NCI-H69 (cell line): ENCODE data around the gene USP34.
A peak's percentile ranks its signal among the peaks of the same experiment; 100 is the strongest.
"Not testable (repeated sequence)": the region's sequence is repeated elsewhere in the genome, so short reads cannot be mapped to it uniquely, and the experiment has no call there.

Experiments used
- DNase-seq: peaks from one replicate; lab custom pipeline; 2025; lab: John Stamatoyannopoulos, UW

The USP34 gene

DNA sequence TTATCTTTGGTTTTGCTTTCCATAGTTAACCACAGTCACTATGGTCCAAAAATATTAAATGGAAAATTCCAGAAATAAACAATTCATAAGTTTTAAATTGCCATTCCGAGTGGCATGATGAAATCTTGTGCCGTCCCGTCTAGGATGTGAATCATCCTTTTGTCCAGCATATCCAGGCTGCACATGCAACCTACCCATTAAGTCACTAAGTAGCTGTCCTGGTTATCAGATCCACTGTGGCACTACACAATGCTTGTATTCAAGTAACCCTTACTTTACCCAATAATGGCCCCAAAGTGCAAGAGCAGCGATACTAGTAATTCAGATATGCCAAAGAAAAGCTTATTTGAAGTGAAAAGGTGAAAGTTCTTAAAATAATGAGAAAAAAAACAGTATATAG is 10.7 kb downstream of the USP34 start:
- DNase-seq: no peak

DNA sequence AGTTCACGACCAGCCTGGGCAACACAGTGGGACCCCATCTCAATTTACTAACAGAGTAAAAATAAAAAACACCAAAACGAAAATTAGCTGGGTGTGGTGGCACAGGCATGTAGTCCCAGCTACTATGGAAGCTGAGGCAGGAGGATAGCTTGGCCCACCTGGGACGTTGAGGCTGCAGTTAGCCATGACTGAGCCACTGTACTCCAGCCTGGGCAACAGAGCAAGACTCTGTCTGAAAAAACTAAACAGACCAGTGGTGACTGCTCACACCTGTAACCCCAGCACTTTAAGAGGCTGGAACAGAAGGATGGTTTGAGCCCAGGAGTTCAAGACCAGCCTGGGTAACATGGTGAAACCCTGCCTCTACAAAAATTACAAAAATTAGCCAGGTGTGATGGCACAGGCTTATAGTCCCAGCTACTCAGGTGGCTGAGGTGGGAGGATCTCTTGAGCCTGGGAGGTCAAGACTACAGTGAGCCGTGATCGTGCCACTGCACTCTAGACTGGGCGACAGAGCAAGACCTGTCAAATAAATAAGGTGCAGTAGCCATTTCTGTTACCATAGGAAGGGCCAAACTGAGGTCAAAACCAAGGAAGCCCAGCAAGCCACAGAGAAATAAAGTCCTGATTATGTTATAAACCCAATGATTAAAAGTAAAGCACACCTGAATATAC is 14.0 kb downstream of the USP34 start:
- DNase-seq: no peak

DNA sequence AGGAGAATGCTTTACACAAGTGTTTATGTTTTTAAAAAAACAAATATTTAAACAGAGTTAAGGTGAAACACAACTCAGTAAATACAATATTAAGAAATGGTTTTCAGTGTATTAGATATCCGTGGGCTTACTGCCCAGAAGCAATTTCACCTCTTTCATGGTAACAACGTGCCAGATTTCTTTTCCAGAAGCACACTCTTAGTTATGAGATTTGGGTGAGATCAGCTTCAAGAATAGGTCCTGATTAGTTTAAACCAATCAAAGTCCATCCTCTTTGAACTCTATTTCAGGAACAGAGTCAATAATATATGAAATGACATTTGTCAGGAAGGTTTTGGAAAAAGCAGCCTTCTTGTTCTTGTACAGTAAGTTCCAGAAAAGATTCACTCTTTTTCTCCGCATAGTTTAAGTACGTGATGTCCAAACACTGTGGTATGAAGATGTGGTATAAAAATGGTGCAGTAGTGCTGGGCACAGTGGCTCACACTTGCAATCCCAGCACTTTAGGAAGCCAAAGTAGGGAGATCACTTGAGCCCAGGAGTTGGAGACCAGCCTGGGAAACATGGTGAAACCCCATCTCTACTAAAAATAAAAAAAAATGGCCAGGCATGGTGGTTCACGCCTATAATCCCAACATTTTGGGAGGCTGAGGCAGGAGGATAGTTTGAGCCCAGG is 14.7 kb downstream of the USP34 start:
- DNase-seq: no peak

DNA sequence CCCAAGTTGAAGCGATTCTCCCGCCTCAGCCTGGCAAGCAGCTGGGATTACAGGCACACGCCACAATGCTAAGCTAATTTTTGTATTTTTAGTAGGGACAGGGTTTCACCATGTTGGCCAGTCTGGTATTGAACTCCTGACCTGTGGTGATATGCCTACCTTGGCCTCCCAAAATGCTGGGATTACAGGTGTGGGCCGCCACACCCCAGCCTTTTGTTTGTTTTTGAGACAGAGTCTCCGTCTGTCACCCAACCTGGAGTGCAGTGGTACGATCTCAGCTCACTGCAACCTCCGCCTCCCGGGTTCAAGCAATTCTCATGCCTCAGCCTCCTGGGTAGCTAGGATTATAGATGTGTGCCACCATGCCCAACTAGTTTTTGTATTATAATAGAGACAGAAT is 15.9 kb downstream of the USP34 start:
- DNase-seq: not testable (repeated sequence)

DNA sequence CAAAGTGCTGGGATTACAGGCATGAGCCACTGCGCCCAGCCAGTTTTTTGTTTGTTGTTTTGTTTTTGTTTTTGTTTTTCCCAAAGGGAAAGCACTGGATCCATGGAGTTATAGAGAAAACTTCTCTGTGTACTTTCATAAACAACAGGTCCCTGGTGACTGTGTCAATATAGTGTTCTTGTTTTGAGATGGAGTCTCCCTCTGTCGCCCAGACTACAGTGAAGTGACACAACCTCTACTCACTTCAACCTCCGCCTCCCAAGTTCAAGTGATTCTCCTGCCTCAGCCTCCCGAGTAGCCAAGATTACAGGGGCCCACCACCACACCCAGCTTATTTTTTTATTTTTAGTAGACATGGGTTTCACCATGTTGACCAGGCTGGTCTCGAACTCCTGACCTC is 16.5 kb downstream of the USP34 start:
- DNase-seq: no peak

DNA sequence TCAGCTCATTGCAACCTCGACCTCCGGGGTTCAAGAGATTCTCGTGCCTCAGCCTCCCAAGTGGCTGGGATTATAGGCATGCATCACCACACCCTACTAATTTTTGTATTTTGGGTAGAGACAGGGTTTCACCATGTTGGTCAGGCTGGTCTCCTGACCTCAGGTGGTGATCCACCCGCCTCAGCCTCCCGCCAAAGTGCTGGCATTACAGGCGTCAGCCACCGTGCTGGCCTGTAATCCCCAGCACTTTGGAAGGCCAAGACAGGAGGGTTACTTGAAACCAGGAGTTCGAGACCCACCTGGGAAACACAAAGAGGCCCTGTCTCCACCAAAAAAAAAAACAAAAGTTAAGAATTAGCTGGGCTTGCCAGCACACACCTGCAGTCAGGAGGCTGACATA is 18.5 kb downstream of the USP34 start:
- no peak for DNase-seq

DNA sequence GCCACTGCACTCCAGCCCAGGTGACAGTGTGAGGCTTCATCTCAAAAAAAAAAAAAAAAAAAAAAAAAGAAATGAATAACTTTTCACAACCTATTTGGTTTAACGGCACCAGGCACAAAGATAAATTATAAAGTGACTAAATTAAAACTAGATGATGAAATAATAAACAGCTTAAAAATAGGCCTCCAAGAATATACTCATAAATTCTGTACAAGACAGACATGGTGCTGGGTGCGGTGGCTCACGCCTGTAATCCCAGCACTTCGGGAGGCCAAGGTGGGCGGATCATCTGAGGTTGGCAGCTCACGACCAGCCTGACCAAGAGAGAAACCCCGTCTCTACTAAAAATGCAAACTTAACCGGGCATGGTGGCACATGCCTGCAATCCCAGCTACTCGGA is 19.7 kb downstream of the USP34 start:
- no peak for DNase-seq

DNA sequence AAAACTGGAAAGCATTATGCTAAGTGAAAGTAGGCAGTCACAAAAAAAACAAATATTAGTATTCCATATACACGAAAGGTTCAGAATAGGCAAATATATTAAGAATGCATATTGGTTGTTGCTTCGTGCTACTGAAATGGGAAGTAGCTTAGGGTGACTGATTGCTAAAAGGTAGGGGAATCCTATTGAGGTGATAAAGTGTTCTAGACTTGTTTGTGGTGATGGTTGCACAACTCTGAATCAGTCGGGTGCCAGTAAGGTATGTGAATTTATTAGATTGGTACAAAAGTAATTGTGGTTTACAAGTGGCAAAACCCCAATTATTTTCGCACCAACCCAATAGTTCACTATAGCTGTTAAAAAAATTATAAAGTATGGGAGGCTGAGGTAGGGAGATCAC is 20.7 kb downstream of the USP34 start:
- no peak for DNase-seq

DNA sequence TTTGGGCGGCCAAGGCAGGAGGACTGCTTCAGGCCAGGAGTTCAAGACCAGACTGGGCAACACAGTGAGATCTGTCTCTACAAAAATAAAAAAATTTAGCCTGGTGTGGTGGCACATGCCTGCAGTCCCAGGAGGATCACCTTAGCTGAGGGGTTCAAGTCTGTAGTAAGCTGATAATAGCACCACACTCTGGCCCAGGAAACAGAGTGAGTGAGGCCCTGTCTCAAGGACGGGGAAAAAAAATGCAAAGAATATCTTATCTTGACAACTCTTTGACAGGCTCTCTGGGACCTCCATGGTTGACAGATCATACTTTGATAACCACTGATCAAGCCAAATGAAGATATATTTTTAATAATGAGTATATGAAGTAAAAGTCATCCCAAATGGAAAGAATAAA is 22.7 kb downstream of the USP34 start:
- DNase-seq: no peak

DNA sequence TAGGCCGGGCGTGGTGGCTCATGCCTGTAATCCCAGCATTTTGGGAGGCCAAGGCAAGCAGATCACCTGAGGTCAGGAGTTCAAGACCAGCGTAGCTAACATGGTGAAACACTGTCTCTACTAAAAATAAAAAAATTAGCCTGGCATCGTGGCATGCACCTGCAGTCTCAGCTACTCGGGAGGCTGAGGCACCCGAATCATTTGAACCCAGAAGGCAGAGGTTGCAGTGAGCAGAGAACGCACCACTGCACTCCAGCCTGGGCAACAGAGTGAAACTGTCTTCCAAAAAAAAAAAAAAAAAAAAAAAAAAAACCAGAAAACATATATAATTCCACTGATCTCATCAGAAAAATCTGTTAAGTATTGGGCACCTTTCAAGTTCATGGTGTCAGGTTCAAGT is 23.9 kb downstream of the USP34 start:
- DNase-seq: not testable (repeated sequence)

DNA sequence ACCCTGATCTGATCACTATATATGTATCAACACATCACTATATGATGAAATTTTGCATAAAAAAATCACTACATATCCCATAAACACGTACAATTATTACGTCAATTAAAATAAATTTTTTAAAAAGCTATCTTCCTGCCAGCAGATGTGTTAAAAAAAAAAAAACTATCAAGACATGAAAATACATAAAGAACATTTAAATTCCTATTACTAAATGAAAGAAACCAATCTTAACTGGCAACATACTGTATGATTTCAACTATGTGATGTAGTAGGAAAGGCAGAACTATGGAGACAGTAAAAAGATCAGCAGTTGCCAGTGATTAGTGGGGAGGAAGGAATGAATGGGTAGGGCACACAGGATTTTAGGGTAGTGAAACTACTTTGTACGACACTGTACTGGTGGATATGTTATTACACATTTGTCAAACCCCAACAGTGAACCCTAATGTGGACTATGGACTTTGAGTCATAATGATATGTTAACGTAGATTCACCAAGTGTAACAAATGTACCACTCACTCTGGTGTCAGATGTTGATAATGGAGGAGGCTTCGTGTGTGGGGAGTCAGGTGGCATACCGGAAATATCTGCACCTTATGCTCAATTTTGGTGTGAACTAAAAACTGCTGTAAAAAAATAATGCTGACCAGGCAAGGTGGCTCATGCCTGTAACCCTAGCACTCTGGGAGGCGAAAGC is 27.4 kb downstream of the USP34 start:
- DNase-seq: peak; percentile 13

DNA sequence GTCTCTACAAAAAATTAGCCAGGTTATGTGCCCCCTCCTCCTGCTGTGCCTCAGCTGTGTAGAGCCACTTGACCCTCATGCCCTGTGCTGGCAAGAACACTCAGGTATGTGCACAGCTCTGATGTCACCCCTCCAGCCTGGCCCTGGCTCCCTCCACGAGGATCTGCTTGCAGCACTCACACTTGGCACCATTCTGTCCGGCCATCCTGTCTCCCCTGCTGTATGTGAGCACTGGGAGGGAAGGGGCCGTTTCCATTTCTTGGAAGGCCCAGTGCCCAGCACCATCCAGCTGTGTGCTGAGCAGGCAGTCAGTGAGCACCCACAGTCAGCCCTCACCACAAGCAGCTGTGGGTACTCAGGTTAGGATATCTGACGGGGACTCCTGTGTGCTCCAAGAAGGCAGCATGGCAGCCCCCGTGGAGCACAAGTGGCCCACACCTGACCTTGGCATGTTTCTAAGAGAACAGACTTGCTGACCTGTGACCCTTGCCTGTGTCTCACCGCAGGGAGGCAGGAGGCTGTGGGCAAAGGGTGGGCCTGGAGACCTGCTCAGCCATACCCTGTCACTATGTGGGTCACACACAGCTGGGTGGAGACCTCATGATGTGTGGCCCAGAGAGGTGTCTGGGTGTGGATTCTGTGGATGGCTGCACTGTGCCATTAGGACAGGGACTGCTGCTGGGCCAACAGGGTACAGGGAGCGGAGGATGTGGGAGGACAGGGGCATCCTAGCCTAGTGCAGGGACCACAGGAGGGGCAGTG is 31.5 kb downstream of the USP34 start:
- DNase-seq: peak; percentile 26

DNA sequence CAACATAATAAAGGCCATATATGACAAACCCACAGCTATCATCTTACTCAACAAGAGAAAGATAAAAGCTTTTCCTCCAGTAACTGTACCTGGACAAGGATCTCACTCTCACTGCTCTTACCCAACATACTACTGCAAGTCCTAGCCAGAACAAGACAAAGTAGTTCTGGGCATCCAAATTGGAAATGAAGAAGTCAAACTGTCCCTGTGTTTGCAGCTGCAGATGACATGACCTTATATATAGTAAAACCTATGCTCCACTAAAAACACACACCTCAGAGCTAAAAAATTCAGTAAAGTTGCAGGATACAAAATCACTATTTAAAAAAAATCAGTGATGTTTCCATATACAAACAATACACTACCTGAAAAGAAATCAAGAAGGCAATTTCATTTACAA is 32.2 kb downstream of the USP34 start:
- no peak for DNase-seq

DNA sequence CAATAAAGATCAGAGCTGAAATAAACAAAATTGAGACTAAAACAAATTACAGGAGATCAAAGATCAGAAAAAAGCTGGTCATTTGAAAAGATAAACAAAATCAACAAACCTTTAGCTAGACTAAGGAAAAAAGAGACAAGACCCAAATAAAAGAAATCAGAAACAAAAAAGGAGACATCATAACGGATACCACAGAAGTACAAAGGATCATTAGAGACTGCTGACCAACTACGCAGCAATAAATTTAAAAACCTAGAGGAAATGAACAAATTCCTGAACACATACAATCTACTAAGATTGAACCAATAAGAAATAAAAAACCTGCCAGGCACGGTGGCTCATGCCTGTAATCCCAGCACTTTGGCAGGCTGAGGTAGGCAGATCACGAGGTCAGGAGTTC is 33.7 kb downstream of the USP34 start:
- DNase-seq: no peak

DNA sequence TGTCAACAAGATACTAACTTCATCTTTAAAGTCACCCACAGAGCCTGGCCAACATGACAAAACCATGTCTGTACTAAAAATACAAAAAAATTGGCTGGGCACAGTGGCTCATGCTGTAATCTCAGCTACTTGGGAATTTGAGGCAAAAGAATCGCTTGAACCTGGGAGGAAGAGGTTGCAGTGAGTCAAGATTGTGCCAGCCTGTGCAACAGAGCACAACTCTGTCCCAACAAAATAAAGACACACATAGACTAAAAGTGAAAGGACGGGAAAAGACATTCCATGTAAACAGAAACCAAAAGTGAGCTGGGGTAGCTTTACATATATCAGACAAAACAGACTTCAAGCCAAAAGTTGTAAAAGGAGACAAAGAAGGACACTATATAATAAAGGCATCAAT is 34.8 kb downstream of the USP34 start:
- DNase-seq: no peak

DNA sequence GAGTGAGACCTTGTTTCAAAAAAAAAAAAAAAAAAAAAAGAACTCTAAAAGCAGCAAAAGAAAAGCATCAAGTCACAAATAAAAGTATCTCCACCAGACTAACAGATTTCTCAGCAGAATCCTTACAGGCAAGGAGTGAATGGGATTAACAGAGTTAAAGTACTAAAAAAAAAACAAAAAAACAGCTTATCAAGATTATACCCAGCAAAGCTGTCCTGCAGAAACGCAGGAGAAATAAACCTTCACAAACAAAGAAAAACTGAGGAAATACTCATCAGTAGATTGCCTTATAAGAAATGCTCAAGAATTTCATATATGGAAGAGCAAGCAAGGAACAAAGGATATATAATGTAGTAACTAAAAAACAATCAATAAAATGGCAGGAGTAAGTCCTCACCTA is 35.6 kb downstream of the USP34 start:
- no peak for DNase-seq

DNA sequence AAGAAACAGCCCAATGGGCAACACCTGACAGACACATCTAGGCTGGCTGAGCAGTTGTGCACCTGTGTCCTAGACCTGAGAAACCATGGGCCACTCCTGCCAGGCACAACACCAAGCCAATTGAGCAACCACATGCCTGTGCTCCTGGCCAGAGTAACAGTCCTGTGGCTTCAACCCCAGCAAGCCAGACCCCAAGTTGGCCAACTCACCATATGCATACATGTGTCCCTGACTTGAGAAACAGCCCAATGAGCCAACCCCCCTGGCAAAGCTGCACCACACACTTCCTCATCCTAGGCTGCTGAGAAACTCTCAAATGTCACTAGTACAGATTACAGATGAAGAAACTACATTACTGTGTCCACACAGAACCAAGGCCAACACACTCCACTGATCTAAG is 36.6 kb downstream of the USP34 start:
- no peak for DNase-seq

DNA sequence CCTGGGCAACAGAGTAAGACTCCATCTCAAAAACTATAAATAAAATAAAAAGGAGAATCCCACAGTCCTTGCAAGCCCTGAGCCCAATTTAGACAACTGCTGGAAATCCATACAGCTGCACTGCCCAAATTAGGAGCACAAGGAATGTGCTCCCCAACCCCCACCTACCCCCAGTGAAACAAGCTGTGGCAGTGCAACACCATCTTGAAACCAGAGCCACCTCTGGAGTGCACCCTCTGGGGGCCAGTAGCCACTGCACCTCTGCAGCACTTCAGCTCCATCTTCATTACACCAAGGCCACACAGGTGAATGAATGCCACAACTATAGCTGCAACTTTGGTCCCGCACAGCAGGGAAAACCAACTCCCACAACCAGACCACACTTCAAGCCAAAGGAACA is 37.3 kb downstream of the USP34 start:
- no peak for DNase-seq

DNA sequence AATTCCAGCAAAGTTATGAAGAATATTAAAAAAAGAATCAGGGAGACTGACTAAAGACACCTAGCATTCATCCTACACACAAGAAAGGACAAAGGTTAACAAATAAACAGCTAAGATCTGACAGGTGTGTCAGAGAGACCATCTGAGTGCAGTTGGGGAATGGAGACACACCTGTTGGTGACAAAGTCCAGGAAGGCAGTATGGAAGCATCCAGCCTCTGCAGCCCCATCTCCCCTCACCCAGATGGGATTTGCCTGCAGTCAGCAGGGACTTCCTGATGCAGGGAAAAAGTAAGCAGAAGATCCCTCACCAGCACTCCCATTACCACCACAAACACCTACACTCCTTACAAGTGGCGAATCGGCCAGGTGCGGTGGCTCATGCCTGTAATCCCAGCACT is 37.9 kb downstream of the USP34 start:
- DNase-seq: no peak

DNA sequence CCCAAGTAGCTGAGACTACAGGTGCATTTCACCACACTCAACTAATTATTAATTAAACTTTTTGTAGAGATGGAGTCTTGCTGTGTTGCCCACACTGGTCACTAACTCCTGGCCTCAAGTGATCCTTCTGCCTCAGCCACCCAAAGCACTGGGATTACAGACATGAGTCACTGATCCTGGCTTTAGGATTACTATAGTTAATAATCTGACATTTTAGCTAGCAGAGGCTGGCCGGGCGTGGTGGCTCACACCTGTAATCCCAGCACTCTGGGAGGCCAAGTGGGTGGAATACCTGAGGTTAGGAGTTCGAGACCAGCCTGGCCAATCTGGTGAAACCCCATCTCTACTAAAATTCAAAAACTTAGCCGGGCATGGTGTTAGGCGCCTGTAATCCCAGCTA is 39.5 kb downstream of the USP34 start:
- DNase-seq: no peak

DNA sequence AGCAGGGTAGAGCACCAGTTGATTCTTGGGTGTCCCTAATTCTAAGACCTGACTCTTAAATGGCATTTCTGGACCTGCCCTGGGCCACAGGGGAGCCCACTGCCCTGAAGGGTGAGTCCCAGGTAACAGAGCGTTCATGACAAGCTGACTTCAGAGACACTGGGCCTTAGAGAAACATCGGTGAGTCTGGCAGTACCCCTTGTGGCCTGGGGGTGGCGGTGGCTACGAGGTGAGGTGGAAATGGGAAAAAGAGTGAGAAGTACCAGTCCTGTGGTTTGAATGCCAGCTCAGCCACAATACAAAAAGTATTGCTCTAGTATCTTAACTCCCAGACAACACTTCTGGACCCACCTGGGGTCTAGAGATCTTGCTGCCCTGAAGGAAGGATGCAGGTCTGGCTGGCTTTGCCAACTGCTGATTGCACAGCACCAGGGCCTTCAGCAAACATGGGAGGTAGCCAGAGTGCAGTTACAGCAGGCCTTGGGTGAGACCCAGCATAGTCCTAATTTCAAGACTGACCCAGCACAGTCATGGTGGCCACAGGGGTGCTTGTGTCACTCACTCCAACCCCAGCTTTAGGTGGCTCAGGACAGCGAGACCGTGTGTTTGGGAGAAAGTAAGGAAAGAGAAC is 44.5 kb downstream of the USP34 start:
- DNase-seq: peak; percentile 25

DNA sequence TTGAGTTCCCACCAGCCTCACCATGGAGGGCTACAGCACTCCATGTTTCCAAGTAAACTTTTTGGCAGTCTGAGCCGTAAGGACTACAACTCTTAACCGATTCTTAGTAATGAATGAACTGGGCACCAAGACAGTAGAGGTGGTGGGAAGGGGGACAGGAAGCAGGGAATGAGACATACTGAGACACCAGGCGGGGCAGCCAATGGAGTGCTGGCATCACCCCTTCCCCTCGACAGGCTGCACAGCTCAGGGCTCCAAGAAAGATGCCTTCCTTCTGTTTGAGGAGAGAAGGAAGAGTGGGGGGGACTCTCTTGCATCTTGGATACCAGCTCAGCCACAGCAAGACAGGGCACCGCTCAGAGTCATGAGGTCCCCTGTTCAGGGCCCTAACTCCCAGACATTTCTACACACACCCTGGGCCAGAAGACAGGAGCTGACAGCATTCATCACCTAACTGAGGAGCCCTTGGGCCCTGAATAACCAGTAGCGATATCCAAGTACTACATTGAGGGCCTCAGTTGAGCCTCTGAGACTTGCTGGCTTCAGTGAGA is 45.2 kb downstream of the USP34 start:
- DNase-seq: no peak
